Measurements from ENCODE around the gene ENG. TPM values are rescaled to one million over a fixed set of nuclear protein-coding genes. Genes with fewer than 3 reads are reported as not detected.
A peak's percentile ranks its signal among the peaks of the same experiment; 100 is the strongest.

The ENG gene
- total RNA-seq, 2 donors from 2014 or later = 189 to 217 TPM

DNA sequence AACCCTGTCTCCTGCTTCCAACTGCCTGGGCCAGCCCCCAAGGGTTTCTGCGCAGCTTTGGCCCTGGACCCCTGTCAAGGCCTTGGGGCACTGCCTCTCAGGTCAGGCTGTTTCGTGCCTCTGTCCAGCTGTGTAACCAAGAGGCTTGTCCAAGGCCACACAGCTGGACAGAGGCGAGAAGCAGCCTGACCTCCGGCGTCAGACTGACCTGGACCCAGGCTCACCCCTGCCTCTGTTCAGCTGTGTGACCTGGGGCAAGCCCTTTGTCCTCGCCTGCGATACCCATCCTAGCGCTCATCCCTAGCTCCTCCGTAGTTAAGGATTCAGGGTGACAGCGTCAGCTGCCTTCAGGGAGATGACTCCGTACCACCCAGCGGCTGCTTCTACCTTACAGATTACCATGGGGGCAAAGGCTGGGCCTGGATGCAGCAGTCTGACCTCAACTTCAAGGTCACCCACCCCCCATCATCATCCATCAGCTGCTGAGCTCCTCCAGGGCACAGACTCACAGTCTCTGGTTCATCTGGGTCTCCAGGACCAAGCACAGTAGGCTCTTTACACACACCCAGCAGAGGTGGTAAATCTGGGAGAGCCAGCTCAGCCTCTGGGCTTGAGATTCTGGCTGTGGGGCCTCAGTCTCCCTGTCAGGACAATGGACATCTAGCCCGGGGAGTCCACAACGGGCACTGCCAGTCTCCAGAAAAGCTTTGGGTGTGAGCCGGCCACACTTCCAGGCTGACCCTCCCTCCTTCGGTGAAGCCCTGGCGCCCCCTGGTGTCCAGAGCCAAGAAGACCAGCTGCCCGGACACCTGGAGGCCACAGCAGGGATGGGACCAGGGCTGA, 15.1 kb upstream of the ENG start:
- DNase-seq (ENCODE audit: low spot score) = peak; percentile 98
- intact Hi-C loops (cut with DNase I) = loop anchor here (5.0 to 10.0 kb wide), 5 partner anchors 67 to 245 kb away; partner anchors contain the start of genes CDK9 (in 2 of the 2), TOR2A (in 2 of the 2) and FPGS (in 1 of the 2)

DNA sequence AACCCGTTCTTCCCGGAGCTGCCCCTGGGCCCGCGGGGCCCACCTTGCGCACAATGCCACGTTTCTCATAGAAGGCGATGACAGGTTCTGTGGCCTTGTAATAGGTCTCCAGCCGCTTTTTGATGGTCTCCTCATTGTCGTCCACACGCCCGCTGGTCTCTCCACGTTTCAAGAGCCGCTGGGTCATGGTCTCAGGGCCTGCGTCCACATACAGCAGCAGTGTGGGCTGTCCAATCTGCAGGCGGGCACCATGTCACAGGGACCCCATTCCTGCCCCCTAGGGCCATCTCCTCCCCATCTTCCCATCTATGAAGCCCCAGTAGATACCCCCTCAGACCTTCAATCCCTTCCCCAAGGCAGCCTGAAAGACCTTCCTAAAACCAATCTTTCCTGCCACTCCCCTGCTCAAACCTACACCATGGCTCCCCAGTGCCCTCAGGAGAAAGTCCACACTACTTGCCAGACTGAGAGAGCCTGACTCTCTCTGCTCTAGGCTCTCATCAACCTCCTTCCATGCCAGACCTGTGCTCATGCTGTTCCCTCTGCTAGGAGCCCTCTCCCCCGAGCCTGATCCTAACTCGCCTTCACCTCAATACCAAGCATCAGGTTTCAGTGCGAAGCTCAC, 13.9 kb upstream of the ENG start:
- intact Hi-C loops (cut with DNase I) = loop anchor here in 1 of 2 donors (10.0 kb wide), 1 partner anchor 134 kb away; the partner anchor contains the start of gene TOR2A

DNA sequence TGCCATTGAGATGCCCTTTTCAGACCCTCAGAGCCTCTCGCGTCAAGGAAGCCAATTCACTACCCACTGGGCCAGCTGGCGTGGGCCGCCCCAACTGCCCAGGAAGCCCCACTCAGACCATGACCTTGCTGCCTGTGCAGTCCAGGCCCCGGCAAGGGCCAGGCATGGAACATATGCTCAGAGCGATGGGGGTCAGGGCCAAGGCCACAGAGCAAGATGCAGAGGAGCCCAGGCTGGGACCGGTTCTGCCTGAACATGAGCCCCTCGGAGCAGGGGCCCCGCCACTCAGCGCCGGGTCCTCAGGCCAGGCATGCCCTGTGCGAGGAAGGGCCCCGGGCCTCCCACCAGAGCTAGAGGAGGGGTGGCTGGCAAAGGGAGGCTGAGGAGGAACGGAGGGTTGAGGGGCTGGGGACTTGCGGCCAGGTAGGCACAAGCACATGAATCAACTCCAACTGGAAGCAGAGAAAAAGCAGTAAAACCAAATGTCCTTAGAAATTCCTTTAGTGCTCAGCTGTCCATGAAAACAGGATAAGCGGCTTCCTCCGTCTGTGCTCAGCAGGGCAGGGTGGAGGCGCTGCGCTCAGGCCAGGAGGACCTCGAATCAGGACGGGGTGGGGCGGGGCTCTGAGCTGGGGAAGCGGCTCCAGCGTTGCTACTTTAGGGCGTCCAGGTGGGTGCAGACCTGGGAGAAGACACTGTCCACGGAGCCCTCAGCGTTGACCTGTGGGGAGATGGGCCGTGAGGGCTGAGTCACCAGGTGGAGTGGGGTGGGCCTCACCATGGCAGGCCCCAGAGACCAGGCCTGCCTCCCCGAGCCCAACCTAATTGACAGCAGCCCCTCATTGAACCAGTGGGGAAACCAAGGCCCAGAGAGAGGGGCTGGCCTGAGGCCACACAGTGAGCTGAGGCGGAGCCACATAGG, 13.2 kb upstream of the ENG start:
- intact Hi-C loops (cut with DNase I) = loop anchor here in 1 of 2 donors (2.0 to 10.0 kb wide), 2 partner anchors 41 to 133 kb away; partner anchors contain the start of gene TOR2A
- DNase-seq (ENCODE audit: low spot score) = no peak

More for the DNA sequence above, 13.9 kb upstream of the ENG start:
- DNase-seq (ENCODE audit: low spot score) = no peak

DNA sequence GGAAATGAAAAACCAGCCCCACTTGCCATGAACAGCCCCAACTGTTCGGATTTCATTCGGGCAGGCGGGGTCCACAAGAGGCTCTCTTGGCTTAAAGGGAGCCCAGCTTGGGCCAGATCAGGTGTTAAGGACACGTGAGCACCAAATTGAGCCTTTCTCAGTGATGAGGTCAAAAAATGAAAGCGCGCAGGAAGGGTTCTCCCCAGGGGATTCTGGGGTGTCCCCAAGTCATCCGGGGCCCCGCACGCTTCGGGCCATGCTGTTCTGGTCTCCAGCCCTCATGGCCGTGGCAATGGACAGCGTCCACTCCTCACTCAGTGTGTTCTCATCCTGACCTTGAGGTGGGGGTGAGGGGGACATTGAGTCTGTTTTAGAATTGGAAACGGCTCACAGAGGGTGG, 12.1 kb upstream of the ENG start:
- intact Hi-C loops (cut with DNase I) = loop anchor here in 1 of 2 donors (2.0 to 10.0 kb wide), 2 partner anchors 42 to 132 kb away; partner anchors contain the start of gene TOR2A
- DNase-seq (ENCODE audit: low spot score) = no peak

DNA sequence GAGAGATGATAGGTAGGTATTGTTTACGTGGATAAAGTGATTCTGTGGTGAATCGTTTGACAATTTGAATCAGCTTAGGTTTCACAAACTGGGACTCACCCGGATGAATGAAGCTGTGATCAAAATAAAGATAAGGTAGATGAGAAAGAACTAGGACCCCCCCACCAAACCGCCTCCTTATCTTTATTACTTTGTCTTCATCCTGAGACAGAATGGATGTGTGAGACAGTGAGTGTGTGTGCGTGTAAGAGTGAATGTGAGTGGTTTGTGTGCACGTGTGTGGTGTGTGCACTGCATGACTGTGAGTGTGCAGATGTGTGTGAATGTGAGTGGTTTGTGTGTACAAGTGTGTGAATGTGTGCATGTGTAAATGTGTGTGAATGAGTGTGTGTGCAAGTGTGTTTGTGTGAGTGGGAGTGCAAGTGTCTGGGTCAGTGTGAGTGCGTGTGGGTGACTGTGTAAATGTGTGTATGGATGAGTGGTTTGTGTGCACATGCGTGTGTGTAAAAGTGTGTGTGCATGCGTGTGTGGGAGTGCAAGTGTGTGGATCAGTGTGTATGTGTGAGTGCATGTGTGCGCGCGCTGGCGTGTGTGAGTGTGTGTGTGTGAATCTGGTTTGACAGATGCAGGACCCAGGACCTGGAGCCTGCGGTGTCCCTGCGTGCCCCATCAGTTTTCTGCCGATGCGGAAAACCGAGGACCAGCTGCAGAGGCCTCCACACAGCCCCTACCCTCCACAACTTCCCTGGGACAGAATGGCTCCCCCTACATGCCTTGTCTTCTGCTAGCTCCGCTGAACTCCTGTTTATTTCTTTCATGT, 11.4 kb upstream of the ENG start:
- intact Hi-C loops (cut with DNase I) = loop anchor here in 1 of 2 donors (2.0 to 10.0 kb wide), 3 partner anchors 39 to 131 kb away; partner anchors contain the start of gene TOR2A
- DNase-seq (ENCODE audit: low spot score) = no peak

DNA sequence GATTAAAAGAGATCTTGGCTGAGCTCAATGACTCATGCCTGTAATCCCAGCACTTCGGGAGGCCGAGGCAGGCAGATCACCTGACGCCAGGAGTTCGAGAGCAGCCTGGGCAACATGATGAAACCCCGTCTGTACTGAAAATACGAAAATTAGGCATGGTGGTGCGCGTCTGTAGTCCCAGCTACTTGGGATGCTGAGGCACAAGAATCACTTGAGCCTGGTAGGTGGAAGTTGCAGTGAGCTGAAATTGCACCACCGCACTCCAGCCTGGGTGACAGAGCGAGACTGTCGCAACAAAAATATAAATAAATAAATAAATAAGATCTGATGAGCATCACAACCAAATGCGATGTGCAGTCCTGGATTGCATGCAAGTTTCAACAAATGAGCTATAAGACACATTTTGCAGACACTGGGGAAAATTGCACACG, 8.7 kb upstream of the ENG start:
- no peak for DNase-seq (ENCODE audit: low spot score)
- intact Hi-C loops (cut with DNase I) = loop anchor here in 1 of 2 donors (10.0 kb wide), 1 partner anchor 128 kb away; the partner anchor contains the start of gene TOR2A

DNA sequence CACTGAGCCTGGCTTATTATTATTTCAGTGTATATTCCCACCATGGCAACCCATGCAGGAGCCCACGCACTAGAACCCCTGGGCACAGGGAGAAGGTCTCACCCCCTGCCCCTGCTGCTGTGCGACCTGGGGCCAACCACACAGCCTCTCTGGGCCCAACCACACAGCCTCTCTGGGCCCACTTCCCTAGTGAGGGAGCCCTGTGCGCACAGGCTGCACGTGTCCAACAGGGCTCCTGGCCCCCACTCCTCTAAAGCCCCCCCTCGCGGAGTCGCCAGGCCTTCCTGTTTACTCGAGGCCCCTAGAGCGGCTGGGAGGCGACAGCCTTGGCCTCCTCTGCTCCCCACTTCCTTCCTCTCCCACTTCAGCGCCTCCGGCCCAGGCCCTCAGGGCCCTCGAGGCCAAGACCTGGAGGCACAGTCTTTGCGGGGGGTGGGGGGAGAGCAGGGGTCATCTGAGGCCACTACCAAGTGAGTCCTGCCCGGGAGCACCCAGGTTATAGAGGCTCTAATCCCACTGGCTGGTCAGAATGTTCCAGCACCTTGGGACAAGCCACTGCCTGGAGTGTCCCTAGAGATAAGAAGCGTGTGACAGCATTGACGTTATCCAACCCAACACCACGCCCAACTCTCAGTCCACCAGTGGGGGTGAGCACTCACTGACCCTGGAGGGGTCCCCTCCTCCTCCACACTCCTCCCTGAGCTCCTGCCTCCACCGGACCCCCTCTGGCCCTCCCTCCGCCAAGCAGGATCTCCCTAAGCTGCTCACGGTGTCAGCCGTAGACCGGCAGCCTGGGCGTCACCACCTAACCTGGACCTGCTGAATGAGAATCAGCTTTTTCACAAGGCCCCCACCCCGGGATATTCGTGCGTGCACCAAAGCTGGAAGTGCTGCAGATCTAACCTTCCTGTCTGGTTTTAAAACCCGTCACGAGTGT, 7.9 kb upstream of the ENG start:
- DNase-seq (ENCODE audit: low spot score) = peak; percentile 93
- intact Hi-C loops (cut with DNase I) = loop anchor here in 1 of 2 donors (10.0 kb wide), 1 partner anchor 128 kb away; the partner anchor contains the start of gene TOR2A

DNA sequence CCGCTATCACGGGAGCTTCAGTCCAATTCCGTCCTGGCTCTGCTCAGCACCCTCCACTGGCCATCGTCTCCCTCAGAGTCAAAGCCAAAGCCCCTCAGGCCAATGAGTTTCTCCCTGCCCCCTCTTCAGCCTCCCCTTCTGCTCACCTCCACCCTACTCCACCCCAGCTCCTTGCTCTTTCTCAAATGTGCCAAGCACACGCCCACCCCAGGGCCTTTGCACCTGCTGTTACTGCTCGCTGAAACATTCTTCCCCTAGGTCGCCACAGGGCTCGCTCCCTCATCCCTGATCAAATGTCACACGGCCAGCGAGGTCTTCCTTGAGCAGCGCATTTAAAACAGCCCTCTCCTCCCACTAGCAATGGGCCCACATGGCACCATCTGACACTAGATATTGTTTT, 6.3 kb upstream of the ENG start:
- intact Hi-C loops (cut with DNase I) = loop anchor here in 1 of 2 donors (10.0 kb wide), 1 partner anchor 126 kb away; the partner anchor contains the start of gene TOR2A

DNA sequence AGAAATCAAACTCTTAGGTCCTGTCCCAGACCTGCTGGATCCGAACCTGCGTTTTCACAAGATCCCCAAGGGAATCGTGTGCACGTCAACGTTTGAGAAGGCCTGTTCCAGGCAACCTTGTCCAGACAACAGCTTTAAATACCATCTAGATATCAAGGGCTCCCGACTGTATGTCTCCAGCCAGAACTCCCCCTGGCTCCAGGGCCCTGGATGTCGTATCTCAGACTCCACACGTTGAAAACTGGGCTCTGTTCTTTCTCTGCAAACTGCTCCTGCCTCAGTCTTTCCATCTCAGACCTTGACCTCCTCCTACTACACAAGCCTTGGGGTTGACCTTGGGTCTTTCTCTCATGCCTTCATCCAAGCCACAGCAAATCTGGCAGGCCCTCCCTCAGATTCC, 5.8 kb upstream of the ENG start:
- intact Hi-C loops (cut with DNase I) = loop anchor here in 1 of 2 donors (10.0 kb wide), 1 partner anchor 125 kb away; the partner anchor contains the start of gene TOR2A
- DNase-seq (ENCODE audit: low spot score) = peak; percentile 90

More for the DNA sequence above, 6.3 kb upstream of the ENG start:
- no peak for DNase-seq (ENCODE audit: low spot score)

DNA sequence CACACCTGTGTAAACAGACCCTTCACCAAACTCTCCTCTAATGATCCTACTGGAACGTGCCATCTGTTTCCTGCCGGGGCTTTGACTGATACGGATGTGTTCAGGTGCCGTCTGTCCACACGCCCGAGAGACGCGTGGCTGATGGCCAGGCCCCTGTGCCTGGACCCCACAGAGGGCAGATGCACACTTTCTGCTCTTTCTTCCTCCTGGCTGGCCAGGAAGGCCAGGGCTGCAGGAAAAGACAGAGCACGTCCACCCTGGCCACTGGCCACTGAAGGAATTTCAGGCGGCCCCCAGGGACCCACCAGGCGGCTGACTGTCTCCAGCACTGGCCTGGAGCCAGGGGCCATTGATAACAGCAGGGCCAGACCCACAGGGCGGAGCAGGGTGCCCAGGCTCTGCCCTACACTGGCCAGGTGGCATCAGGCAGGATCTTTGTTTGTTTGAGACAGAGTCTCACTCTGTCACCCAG, 3.6 kb upstream of the ENG start:
- intact Hi-C loops (cut with DNase I) = no loop called here
- DNase-seq (ENCODE audit: low spot score) = peak; percentile 91

DNA sequence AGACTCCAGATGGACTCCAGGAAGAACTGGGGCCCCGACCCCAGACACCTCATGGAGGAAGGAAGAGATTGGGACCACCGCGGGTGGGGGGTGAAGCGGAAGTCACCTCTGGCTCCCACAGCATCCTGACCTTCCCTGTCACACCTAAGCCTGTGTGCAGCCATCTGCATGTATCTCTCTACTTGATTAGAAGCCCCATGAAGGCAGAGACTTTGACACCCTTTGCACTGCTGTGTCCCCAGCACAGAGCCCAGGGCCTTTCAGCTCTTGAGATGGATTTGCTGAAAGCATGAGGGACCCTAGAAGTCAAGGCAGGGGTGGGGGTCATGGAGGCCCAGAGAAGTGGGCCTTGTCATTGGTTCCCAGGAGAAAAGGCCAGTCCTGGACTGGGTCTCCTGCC, 2.8 kb upstream of the ENG start:
- intact Hi-C loops (cut with DNase I) = no loop called here
- DNase-seq (ENCODE audit: low spot score) = no peak

DNA sequence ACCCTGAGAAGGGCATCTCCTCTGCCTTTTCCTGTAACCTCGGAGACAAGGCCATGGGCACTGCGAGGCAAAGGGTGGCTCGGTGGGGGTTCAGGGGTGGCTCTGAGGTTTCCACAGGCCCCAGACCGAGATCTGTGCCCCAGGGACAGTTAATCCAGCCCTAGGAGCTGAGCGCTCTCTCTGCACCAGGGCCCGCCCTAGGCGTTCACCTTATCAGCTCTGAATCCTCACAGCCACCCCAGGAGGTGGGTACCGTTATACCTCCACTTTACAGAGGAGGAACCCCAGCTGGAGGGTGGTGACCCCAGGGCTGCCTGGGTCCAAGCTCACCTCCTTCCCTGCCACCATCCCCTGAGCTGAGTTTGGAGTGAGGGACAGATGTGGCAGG, 2.3 kb upstream of the ENG start:
- intact Hi-C loops (cut with DNase I) = no loop called here
- DNase-seq (ENCODE audit: low spot score) = no peak

DNA sequence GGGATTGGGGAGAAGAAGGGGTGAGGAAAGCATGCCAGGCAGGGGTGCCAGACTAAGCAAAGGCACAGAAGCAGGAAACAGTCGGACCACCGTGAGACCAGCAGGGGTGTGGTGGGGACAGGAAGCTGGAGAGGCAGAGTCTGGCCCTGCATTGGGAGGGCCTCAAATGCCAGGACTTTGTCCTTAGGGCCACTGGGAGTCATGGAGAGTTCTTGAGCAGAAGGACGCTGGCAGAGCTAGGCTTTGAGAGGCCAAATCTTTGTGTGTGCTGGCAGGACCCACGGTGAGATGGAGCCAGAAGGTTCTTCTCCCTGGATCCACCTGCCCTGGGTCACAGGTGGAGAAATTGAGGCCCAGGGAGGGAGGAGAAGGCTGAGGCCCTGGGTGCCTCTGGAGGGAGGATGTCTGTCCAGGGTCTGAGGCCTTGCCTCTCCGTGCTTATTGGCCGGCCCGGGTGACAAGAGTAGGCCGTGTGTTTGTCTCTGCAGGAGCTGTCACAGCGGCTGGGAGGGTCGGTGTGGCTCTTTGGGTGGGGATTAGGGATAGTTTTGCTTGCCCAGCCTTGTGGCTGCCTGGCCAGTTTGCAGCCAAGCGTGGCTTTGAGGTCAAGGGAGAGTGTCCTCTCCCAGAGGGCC, 1.8 kb upstream of the ENG start:
- intact Hi-C loops (cut with DNase I) = no loop called here
- no peak for DNase-seq (ENCODE audit: low spot score)

DNA sequence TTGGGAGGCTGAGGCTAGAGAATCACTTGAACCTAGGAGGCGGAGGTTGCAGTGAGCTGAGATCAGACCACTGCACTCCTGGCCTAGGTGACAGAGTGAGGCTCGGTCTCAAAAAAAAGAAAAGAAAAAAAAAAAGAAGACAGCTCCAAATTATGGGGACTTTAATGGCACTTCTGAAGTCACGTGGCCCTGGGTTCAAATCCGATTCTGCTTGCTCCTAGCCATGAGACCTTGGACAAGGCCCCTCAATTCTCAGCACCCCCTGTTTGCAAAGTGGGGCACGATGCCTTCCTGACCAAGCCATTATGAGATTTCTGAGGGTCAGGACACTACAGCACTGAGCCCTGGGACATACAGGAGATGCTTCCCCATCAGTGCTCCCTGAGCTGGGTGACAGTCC, 1.1 kb upstream of the ENG start:
- DNase-seq (ENCODE audit: low spot score) = no peak
- intact Hi-C loops (cut with DNase I) = loop anchor here in 1 of 2 donors (2.0 kb wide), 1 partner anchor 21 kb away; no protein-coding TSS in a partner anchor

DNA sequence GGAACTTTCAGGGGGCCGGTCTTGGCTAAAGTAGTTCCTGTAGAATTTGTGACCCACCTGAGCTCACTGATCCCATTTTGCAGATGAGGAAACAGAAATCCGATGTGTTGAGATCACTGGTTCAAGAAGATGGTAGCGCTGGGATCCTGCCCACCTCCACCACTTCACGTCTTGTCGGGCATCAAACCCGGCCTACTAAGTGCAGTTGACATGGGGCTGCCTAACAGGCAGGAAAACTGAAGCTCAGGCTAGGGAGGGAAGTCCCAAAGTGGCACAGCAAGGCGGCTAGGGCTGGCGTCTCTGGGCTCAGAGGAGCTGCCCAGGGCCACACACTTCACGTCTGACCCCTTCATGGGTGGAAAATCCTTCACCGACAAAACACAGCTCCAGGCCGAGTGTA, 502 bp upstream of the ENG start:
- intact Hi-C loops (cut with DNase I) = loop anchor here in 1 of 2 donors (2.0 kb wide), 1 partner anchor 20 kb away; no protein-coding TSS in a partner anchor
- no peak for DNase-seq (ENCODE audit: low spot score)
